Dermis blood vessel endothelial cell (primary cell): Measurements from ENCODE around the gene OR11G2. TPM values are rescaled to one million over a fixed set of nuclear protein-coding genes. Genes with fewer than 3 reads are reported as not detected.
"Not testable (repeated sequence)": the region's sequence is repeated elsewhere in the genome, so short reads cannot be mapped to it uniquely, and the experiment has no call there.

Source experiments
- DNase-seq: peaks from one replicate; pipeline ENCODE4 v3.0.0; 2010
- total RNA-seq: library from RNA; depleted of rRNA; stranded (reverse); fragments of >200 nt; gene quantifications from 2 replicates; pipeline ENCODE4 v1.2.3, GENCODE V29; 2014

Gene OR11G2, protein sequence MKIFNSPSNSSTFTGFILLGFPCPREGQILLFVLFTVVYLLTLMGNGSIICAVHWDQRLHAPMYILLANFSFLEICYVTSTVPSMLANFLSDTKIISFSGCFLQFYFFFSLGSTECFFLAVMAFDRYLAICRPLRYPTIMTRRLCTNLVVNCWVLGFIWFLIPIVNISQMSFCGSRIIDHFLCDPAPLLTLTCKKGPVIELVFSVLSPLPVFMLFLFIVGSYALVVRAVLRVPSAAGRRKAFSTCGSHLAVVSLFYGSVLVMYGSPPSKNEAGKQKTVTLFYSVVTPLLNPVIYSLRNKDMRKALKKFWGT
- not detected in 2 replicates for total RNA-seq

DNA sequence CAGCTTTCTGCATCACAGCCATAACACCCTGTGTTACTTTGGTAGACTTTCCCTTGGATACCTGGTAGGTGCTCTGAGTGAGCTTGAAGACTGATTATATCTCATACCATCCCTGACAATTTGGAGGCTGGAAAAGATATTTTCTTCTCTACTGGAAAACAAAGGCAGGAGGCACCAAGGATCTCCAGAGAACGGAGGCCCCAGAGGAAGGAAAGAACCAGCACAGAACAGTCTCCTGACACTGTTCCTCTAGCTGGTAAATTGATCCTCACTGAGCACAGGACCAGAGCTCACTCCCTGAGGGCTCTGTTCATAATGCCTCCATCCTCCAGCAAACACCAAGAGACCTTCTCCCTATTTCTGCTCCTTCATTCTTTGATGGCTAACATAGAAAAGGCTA lies at the start of gene OR11G2:
Gene OR11G2, plus strand, starts transcription at position 301 of the 400 bp plus-strand sequence. CDS start 6,542 bp downstream, outside the sequence.
- DNase-seq = no peak

DNA sequence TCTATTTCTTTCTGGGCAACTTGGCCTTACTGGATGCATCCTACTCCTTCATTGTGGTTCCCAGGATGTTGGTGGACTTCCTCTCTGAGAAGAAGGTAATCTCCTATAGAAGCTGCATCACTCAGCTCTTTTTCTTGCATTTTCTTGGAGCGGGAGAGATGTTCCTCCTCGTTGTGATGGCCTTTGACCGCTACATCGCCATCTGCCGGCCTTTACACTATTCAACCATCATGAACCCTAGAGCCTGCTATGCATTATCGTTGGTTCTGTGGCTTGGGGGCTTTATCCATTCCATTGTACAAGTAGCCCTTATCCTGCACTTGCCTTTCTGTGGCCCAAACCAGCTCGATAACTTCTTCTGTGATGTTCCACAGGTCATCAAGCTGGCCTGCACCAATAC lies 46.8 kb upstream of the OR11G2 start:
- DNase-seq = no peak

DNA sequence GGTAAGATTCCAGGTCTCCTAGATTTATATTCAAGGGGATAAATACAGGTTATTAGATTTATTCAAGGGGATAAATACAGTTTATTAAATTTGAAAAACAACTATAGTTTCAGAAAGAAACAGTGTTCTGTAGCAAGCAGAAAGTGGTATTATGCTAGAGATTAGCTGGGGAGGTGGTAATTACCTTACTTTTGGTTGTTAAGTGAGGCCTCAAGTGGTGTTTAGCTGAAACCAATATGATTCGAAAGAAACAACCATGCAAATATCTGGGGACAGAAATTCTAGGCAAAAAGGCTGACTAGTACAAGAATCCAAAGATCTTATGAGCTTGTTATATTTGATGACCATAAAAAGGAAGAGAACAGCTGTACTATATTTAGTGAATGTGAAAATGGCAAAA lies 45.9 kb upstream of the OR11G2 start:
- DNase-seq = no peak

DNA sequence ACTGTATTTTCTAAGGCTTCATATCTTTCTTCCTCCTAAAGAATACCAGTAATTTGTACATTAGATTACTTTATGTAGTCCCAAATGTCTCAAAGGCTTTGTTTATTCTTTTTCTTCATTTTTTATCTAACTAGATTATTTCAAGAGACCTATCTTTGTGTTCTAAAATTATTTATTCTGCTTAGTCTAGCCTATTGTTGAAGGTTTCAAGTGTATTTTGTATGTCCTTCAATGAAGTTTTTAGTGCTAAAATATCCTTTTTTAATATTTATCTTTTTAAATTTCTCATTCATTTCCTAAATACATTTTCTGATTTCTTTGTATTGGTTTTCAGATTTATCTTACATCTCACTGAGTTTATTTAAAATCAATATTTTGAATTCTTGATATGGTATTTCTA lies 26.2 kb upstream of the OR11G2 start:
- DNase-seq = no peak

DNA sequence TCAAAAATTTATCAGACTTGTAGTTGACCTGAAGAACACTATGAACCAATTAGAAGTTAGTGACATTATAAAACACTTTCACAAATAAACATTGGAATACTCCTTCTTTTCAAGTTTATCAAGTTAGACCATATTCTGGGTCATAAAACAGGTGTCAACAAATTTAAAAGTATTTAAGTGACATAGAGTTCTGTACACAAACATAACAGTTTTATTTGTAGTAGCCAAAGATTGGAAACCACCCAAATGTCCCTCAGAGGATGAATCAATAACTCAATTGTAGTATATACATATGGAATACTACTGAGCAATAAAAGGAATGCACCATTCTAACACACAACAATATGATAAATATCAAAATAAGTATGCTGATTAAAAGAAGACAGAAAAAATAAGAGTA lies 23.6 kb upstream of the OR11G2 start:
- no peak for DNase-seq

DNA sequence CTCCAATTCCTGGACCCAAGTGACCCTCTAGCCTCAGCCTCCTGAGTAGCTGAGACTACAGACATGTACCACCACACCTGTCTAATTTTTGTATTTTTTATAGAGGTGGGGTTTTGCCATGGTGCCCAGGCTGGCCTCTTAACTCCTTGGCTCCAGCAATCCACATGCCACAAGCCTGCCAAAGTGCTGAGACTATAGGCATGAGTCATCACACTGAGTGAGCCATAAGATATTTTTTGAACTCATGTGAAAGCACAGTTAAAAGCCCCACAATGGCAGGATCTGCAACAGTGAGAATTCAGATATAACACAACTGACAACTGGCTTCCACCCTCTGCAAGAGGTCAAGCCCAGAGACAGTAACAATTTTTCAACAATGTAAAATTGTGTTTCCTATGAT lies 20.8 kb upstream of the OR11G2 start:
- DNase-seq = not testable (repeated sequence)

DNA sequence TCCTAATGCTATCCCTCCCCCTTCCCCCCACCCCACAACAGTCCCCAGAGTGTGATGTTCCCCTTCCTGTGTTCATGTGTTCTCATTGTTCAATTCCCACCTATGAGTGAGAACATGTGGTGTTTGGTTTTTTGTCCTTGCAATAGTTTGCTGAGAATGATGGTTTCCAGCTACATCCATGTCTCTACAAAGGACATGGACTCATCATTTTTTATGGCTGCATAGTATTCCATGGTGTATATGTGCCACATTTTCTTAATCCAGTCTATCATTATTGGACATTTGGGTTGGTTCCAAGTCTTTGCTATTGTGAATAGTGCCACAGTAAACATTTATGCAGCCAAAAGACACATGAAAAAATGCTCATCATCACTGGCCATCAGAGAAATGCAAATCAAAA lies 16.5 kb upstream of the OR11G2 start:
- DNase-seq = not testable (repeated sequence)

DNA sequence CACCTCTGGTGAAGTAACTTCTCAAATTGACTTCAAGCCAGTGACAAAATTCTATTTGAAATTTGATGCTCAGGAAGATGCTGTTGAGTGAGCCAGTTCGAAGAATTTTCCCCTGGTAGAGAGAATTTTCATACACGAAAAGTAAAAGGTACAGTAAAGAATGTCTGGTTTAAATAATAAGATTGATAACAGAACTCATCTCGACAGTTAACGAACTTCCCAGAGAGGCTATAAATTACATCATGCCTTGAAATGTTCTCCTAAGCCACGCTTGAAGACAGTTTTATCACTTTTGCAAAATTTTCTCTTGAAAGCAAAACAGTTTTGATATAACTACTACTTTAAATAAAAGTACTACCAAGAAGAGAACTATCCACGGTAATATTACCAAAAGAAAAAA lies 14.4 kb upstream of the OR11G2 start:
- DNase-seq = no peak

DNA sequence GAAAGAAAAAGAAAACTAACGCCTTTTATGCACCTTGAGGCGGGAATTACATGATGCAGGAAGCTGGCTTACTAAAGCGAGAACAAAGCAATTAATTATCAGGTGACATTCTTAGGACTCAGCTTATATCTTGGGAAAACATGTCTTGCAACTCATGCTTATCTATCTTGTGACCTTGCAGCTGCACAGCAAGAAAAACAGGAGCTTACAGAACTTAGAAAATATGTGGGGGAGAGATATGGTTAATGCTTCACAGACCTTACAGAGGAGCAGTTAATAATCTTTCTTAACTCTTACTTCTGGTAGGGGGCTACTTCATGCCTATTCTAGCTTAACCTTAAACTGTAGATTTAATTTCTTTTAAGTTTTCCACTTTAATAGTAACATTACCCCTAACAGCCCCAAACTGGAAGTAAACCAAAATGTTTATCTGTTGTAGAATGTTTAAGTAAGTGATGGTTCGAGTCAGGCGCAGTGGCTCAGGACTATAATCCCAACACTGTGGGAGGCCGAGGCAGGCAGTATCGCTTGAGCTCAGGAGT lies 13.2 kb upstream of the OR11G2 start:
- no peak for DNase-seq

DNA sequence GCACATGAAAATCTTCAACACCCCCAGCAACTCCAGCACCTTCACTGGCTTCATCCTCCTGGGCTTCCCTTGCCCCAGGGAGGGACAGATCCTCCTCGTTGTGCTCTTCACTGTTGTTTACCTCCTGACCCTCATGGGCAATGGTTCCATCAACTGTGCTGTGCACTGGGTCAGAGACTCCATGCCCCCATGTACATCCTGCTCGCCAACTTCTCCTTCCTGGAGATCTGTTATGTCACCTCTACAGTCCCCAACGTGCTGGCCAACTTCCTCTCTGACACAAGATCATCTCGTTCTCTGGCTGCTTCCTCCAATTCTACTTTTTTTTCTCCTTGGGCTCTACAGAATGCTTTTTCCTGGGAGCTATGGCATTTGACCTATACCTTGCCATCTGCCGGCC lies 11.5 kb upstream of the OR11G2 start:
- no peak for DNase-seq

DNA sequence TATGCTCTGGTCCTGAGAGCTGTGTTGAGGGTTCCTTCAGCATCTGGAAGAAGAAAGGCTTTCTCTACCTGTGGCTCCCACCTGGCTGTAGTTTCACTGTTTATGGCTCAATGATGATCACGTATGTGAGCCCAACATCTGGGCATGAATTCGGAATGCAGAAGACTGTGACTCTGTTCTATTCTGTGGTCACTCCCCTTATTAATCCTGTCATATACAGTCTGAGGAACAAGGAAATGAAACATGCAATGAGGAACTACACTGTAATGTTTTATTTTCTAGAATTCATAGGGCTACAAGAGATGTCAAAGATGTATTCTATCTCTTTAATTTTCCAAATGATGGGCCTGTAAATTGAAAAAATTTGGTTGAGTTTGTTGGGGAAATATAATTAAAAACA lies 10.8 kb upstream of the OR11G2 start:
- DNase-seq = no peak

DNA sequence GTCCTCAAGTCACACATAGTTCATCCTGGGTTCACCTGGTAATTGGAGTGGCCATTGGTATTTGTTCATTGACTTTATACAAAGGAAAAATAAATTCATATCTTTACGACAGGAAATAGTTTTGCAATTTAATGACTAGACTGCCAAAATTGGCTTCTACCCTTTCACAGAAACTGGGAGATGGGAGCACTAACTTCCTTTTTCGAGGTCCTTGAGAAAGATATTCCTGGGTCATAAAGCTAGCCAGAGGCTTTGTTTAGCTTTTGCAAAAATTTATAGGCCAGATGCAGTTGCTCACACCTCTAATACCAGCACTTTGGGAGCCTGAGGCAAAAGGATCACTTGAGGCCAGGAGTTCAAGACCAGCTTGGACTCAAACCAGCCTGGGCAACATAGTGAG lies 10.2 kb upstream of the OR11G2 start:
- DNase-seq = no peak

DNA sequence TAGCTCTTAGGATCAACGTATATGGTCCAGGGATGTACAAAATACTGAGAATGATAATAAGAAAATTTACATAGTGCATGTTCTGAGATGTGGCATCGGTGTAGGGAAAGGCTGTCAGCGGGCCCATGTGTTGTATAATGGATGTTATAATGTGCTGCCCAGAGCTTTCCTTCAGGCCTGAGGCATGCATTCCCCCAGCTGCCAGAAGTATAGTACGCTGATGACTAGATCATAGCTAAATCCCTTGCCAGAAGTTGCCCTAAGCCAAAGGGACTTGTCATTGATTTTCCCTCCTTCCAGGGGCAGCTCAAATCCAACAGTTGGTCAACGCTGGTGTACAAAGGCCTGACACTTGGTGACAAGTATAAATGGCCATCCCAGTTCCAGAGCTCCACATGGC lies 6.5 kb upstream of the OR11G2 start:
- DNase-seq = no peak

DNA sequence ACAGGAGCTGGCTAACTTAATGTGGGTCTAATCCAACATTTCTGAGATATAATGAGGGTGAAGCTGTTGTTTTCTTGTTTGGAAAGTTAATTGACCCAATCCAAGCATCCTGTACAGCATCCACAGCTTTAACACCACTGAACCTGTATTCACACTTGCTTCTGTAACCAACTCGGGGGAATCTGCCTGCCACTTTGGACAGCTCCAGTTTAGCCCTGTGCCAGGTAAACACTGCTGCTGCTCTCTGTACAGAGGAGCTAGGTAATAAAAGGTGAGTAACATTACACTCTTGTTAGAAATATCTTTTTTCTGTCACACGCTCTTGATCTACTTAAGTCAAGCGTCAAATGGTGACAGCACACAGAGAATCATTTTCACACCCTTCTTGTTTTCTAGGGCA lies 700 bp downstream of the OR11G2 start:
- DNase-seq = no peak

DNA sequence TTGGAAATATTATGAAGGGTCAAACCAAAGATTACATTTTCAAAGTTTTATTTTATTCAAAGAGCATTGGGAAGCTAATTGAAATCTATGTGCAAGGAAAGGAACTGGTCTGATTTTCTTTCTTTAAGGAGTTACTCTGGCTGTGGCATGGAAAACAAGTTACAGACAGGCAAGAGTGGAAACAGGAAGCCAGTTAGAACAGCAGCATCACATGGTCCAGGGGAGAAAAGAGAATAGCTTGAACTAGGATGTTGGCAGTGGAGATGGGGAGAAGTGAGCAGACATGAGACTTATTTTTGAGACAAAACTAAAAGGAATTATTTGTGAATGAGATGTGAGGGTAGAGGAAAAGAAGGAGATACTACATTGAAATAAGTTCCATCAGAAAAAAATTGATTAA lies 3.4 kb downstream of the OR11G2 start:
- no peak for DNase-seq

DNA sequence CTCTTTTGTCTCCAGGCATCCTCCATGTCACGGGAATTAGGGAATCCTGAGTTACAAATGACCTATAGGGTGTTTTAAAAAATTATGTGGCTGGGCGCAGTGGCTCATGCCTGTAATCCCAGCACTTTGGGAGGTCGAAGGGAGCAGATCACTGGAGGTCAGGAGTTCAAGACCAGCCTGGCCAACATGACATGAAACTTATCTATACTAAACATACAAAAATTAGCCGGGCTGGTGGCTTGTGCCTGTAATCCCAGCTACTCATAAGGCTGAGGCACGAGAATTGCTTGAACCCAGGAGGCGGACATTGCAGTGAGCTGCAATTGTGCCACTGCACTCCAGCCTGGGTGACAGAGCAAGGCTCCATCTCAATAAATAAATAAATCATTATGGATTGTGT lies 4.5 kb downstream of the OR11G2 start:
- DNase-seq = not testable (repeated sequence)

DNA sequence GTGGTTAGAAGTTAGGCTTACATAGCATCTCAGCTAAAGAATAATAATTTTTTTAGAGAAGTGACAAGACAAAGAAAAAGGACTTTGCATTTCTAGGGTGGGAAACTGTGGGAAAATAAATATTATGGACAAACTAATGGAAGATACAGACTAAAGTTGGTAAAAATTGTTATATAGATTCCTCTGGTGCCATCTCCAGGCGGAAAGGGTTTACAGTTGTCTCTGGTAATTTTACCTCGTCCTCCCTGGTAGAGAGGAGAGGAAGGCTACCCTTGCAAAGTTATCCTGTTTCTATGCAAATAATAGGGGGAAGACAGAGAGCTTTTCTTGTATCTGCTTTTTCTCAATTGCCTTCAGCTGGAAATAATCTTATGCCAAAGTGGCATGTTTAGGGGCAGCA lies 5.2 kb downstream of the OR11G2 start:
- no peak for DNase-seq

DNA sequence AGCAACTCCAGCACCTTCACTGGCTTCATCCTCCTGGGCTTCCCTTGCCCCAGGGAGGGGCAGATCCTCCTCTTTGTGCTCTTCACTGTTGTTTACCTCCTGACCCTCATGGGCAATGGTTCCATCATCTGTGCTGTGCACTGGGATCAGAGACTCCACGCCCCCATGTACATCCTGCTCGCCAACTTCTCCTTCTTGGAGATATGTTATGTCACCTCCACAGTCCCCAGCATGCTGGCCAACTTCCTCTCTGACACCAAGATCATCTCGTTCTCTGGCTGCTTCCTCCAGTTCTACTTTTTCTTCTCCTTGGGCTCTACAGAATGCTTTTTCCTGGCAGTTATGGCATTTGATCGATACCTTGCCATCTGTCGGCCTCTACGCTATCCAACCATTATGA lies 6.8 kb downstream of the OR11G2 start:
- DNase-seq = no peak

DNA sequence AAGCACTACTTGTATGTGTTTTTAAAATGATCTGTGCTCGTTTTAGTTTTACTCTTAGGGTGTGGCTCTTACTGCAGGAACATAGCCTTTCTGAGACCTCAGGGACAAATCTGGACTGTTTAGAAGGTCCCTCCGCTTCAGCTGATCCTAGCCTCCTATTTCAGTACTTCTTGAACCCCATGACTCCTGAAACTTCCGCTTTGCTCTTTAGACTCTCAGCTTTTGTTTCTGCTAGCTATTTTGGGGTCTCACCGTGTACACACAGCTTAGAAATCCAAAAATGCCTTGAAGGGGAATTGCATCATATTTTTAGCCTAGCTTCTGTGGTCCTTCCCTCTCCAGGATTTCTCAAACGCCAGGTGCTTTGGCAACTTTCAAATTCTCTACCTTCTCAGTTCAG lies 8.3 kb downstream of the OR11G2 start:
- DNase-seq = no peak

DNA sequence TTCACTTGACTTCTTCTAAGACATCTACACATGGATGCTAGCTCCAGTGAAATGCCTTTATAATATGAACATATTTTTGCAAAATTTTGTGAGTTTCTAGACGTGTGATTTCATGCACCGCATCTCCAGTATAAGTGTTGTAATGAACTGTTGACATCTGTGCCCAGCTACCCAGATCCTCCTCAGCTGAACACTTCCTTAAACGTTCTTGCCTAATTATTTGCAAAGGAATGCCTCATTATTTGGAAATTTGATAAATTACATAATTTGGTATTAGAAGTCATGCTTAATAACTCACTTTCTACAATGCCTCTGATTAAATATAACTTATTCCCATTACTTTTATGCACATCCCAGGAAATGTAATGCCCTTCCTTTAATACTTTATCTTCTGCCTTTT lies 14.0 kb downstream of the OR11G2 start:
- DNase-seq = no peak

DNA sequence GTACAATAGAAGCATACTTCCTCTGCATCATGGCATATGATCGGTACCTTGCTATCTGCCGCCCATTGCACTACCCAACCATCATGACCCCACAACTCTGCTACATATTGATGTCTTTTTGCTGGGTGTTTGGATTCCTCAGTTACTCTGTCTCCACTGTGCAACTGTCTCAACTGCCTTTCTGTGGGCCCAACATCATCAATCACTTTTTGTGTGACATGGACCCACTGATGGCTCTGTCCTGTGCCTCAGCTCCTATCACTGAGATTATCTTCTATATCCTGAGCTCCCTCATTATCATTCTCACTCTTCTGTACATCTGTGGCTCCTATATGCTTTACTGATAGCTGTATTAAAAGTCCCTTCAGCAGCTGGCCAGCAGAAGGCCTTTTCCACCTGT lies 18.9 kb downstream of the OR11G2 start:
- DNase-seq = no peak

DNA sequence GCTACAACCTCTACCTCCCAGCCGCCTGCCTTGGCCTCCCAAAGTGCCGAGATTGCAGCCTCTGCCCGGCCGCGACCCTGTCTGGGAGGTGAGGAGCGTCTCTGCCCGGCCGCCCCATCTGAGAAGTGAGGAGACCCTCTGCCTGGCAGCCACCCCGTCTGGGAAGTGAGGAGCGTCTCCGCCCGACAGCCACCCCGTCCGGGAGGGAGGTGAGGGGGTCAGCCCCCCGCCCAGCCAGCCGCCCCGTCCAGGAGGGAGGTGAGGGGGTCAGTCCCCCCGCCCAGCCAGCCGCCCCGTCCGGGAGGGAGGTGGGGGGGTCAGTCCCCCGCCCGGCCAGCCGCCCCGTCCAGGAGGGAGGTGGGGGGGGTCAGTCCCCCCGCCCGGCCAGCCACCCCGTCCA lies 21.7 kb downstream of the OR11G2 start:
- not testable (repeated sequence) for DNase-seq

DNA sequence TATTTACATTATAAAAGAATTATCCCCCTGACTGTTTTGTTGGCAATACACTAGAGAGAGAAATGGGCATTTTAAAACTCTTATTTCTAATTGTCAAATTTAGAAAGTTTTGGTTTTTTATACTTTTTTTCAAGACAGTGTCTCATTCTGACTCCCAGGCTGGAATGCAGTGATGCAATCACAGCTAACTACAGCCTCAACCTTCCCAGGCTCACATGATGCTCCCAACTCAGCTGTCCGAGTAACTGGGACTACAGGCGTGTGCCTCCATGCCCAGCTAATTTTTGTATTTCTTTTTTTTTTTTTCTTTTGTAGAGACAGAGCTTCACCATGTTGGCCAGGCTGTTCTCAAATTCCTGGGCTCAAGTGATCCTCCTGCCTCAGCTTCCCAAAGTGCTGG lies 24.5 kb downstream of the OR11G2 start:
- no peak for DNase-seq

DNA sequence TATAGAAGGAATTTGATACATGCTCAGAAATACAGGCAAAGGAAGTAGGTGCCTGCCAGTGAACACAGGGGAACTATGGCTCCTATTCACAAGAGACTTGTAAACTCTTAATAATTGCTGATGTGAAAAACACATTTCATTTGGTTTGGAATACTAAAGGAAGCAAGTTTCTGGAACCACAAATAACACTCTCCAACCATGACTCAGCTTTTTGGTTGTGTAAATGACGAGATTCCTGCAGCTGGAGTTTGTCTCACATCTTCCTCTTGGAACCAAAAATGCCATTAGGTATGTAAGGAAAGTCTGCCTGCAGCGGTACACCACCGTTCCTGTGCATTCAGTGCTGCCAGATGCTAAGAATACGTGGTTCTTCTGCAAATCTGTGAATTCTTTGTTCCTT lies 28.3 kb downstream of the OR11G2 start:
- DNase-seq = no peak

DNA sequence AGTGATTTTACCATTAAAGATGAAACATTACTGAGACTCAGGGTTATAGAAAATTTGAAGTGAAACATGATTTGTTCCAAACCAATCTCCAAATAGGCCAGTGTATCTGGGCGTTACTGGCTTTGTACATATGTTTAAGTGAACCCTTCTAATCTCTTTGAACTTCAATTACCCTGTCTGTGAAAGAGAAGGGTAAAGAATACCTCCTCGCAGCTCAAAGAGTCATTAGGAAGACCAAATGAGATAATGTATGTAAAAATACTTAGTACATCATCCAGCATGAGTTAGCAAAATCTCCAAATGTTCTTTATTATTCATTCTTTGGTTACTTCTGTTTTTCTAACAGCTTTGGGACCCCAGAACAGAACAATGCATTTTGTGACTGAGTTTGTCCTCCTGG lies 32.7 kb downstream of the OR11G2 start, which contains the start of gene OR11H6:
Gene OR11H6, plus strand, starts transcription at position 301 of the 400 bp plus-strand sequence. Its CDS starts 0 bp downstream, at position 301.
- DNase-seq = no peak
